B cell (primary cell): Measurements from ENCODE around the gene ZMIZ1. TPM values are rescaled to one million over a fixed set of nuclear protein-coding genes. Genes with fewer than 3 reads are reported as not detected.

ENCODE experiments used
- ATAC-seq: fragments of 200-7000 bp; cut with Tn5 transposase; one replicate; pipeline ENCODE4 v1.10.0; 2021; ENCODE audit warnings: low read depth, mild to moderate bottlenecking, moderate number of reproducible peaks, moderate library complexity
- CTCF ChIA-PET: fragments of 350-600 bp; sonication (Branson Sonifier 250); formaldehyde crosslinking; loops from one replicate; lab custom pipeline; 2021; ENCODE audit warnings: antibody characterized with exemption, inconsistent platforms; lab: Charles Lee
- POLR2A ChIA-PET: fragments of 350-600 bp; sonication (Branson Sonifier 250); formaldehyde crosslinking; loops from one replicate; lab custom pipeline; 2021; ENCODE audit warnings: antibody characterized with exemption; lab: Charles Lee
- DNase-seq: peaks from one replicate; pipeline ENCODE4 v3.0.0; 2013
- H2AFZ ChIP-seq: 2 replicates; pipeline ENCODE4 v1.6.1; 2012; ENCODE audit warnings: mild to moderate bottlenecking, low read depth, low read length; ENCODE audit not compliant: insufficient read depth, poor library complexity, severe bottlenecking
- H3K27ac ChIP-seq, 2 donors: 1 replicate in 1 of 2; 2 replicates in 1 of 2; pipeline ENCODE4 v1.5.1; 2012 to 2013; ENCODE audit warnings: low read length in 2 of 2, mild to moderate bottlenecking in 2 of 2, moderate library complexity in 1 of 2
- H3K27me3 ChIP-seq, 4 experiments: fragments of 200-600 bp in 1 of 4; sonication (generic) in 1 of 4; replicated peaks in 1 of 4; 1 replicate in 2 of 4; 2 replicates in 2 of 4; pipeline versions ENCODE4 v1.6.1 to v1.7.0; 2013 to 2016; ENCODE audit warnings: low read length in 3 of 4, mild to moderate bottlenecking in 2 of 4, mixed read lengths in 1 of 4, moderate library complexity in 1 of 4; ENCODE audit not compliant: insufficient read depth in 4 of 4, control insufficient read depth in 3 of 4; ENCODE audit errors: control extremely low read depth in 1 of 4
- H3K36me3 ChIP-seq, 2 experiments: replicated peaks in 1 of 2; 1 replicate in 1 of 2; 2 replicates in 1 of 2; pipeline versions ENCODE4 v1.6.1 to v1.7.1; 2013; ENCODE audit warnings: low read length in 1 of 2; ENCODE audit not compliant: insufficient read depth in 2 of 2, control insufficient read depth in 1 of 2; ENCODE audit errors: control extremely low read depth in 1 of 2, extremely low read depth in 1 of 2
- H3K4me1 ChIP-seq, 2 donors: fragments of 200-600 bp in 1 of 2; sonication (generic) in 1 of 2; 1 replicate in 1 of 2; 2 replicates in 1 of 2; pipeline versions ENCODE4 v1.5.1 to v1.6.1; 2013 to 2017; ENCODE audit warnings: low read length in 2 of 2; ENCODE audit not compliant: control insufficient read depth in 2 of 2, insufficient read depth in 2 of 2
- H3K4me2 ChIP-seq: replicated peaks from 2 replicates; pipeline ENCODE3; 2012; ENCODE audit warnings: mild to moderate bottlenecking, low read depth, low read length; ENCODE audit not compliant: poor library complexity, severe bottlenecking
- H3K4me3 ChIP-seq, 5 experiments: fragments of 200-600 bp in 1 of 5; sonication (generic) in 1 of 5; 1 replicate in 3 of 5; 2 replicates in 2 of 5; pipeline versions ENCODE4 v1.5.1 to v1.7.0; 2011 to 2016; ENCODE audit warnings: low read length in 4 of 5, mild to moderate bottlenecking in 4 of 5, low read depth in 2 of 5, control low read depth in 1 of 5, moderate library complexity in 1 of 5; ENCODE audit not compliant: insufficient read depth in 1 of 5; ENCODE audit errors: control extremely low read depth in 1 of 5, extremely low read depth in 1 of 5
- H3K79me2 ChIP-seq: fragments of 200-600 bp; sonication (generic); one replicate; pipeline ENCODE4 v1.6.0; 2016; ENCODE audit warnings: low read length; ENCODE audit not compliant: control insufficient read depth, insufficient read depth
- H3K9ac ChIP-seq: fragments of 200-600 bp; sonication (generic); 2 replicates; pipeline ENCODE4 v1.6.1; 2017; ENCODE audit warnings: mild to moderate bottlenecking, low read length, moderate library complexity
- H3K9me3 ChIP-seq, 3 donors: one replicate each; pipeline versions ENCODE4 v1.6.1 to v1.7.1; 2013; ENCODE audit warnings: low read length in 2 of 3; ENCODE audit not compliant: control insufficient read depth in 2 of 3, insufficient read depth in 1 of 3; ENCODE audit errors: control extremely low read depth in 1 of 3
- H4K20me1 ChIP-seq: 2 replicates; pipeline ENCODE4 v1.6.0; 2012; ENCODE audit warnings: mild to moderate bottlenecking, low read length; ENCODE audit not compliant: insufficient read depth, control insufficient read depth, poor library complexity, severe bottlenecking
- H3K27ac Mint-ChIP-seq: one replicate; pipeline ENCODE4 v1.8.0; 2021; ENCODE audit warnings: mixed read lengths
- H3K27me3 Mint-ChIP-seq: one replicate; pipeline ENCODE4 v1.8.0; 2021; ENCODE audit warnings: mixed read lengths
- H3K4me1 Mint-ChIP-seq: one replicate; pipeline ENCODE4 v1.8.0; 2021; ENCODE audit warnings: mixed read lengths
- H3K4me3 Mint-ChIP-seq: one replicate; pipeline ENCODE4 v1.8.0; 2021; ENCODE audit warnings: mixed read lengths
- H3K9me3 Mint-ChIP-seq: one replicate; pipeline ENCODE4 v1.8.0; 2022; ENCODE audit warnings: mixed read lengths; ENCODE audit not compliant: insufficient read depth
- CTCF ChIP-seq: fragments of 200-600 bp; IDR thresholded peaks from one replicate; pipeline ENCODE4 v1.8.0; 2022; ENCODE audit warnings: antibody characterized with exemption, mild to moderate bottlenecking
- EZH2 ChIP-seq: IDR thresholded peaks from 2 replicates; pipeline ENCODE4 v1.6.1; 2012; ENCODE audit warnings: borderline replicate concordance, low read depth, mild to moderate bottlenecking, moderate library complexity, low read length; ENCODE audit not compliant: insufficient read depth, poor library complexity, severe bottlenecking
- WGBS: methylation state at CpG from one replicate; pipeline ENCODE4 v1.1.5; 2013; ENCODE audit warnings: missing lambda C conversion rate; ENCODE audit not compliant: insufficient coverage; 5-methylcytosine and 5-hydroxymethylcytosine counted together
- intact Hi-C: fragments of 100-400 bp; cut with micrococcal nuclease; formaldehyde crosslinking; loops from one replicate; pipeline ENCODE4 v1.10.0; 2022
- polyA plus RNA-seq: library from polyadenylated mRNA; depleted of rRNA; stranded (reverse); fragments of >200 nt; gene quantifications from 2 replicates; pipeline ENCODE4 v1.2.3, GENCODE V29; 2012
- total RNA-seq, 2 donors: library from RNA; stranded (reverse); fragments of 120-200 nt in 1 of 2; gene quantifications; 1 replicate in 1 of 2; 2 replicates in 1 of 2; pipeline versions ENCODE4 v1.2.3 to v1.2.4, GENCODE V29; 2013 to 2022

Gene ZMIZ1
- total and polyA plus RNA-seq, 2 donors (not counting 1 experiment from before 2014, with no cell fraction given): 14.3 to 64.9 TPM

- ATAC-seq: no peak
Observed at GRCh38 chr10:79353726-79354125, 285.0 kb downstream of the ZMIZ1 start.

GRCh38 chr10:79354141-79354540 is 285.4 kb downstream of the ZMIZ1 start:
- H3K79me2 ChIP-seq: peaks cover 3% of the 10 kb centered on the region
- peak; percentile 43 for ATAC-seq
- TF ChIP-seq CTCF (no peak), EZH2 (no peak)
- no peaks in the 10 kb centered on the region for H3K9me3 ChIP-seq
- Mint-ChIP-seq H3K9me3 (no peaks in the 10 kb centered on the region), H3K4me3 (peak overlapping the region; percentile 11), H3K27ac (peak overlapping the region; percentile 34), H3K27me3 (no peaks in the 10 kb centered on the region), H3K4me1 (peaks cover 51% of the 10 kb centered on the region)
- peaks cover 23 to 38% of the 10 kb centered on the region in 2 donors for H3K4me1 ChIP-seq
- no peak overlapping the region for H2AFZ ChIP-seq
- H3K27ac ChIP-seq: peak overlapping the region; percentile 20 to 62
- no peaks in the 10 kb centered on the region for H3K27me3 ChIP-seq
- ChIA-PET CTCF (interaction anchor here (1.5 kb wide), 1 partner anchor 36 kb away, joined by 3 read pairs; no protein-coding TSS in a partner anchor), POLR2A (no interaction called here)
- intact Hi-C loops: no loop called here
- no peak for DNase-seq
- peak overlapping the region; percentile 34 for H3K4me2 ChIP-seq
- no peak overlapping the region for H3K4me3 ChIP-seq
- H3K9ac ChIP-seq: no peak overlapping the region
- WGBS: 11% methylated on average over 3 of the region's 3 CpGs
- H3K36me3 ChIP-seq: peaks cover 0 to 64% of the 10 kb centered on the region in 2 experiments
- H4K20me1 ChIP-seq: peaks cover 14% of the 10 kb centered on the region

More at GRCh38 chr10:79353726-79354125, 285.0 kb downstream of the ZMIZ1 start:
- no peak overlapping the region for H3K4me3 ChIP-seq
- Mint-ChIP-seq H3K4me1 (peaks cover 51% of the 10 kb centered on the region), H3K4me3 (no peak overlapping the region), H3K9me3 (no peaks in the 10 kb centered on the region), H3K27ac (peak overlapping the region; percentile 46), H3K27me3 (no peaks in the 10 kb centered on the region)
- H3K27ac ChIP-seq: peak overlapping the region in 1 of 2 donors; percentile 62
- peaks cover 0 to 68% of the 10 kb centered on the region in 2 experiments for H3K36me3 ChIP-seq
- POLR2A ChIA-PET: no interaction called here
- intact Hi-C loops: no loop called here
- peak overlapping the region; percentile 34 for H3K4me2 ChIP-seq
- H2AFZ ChIP-seq: no peak overlapping the region
- CTCF ChIA-PET: interaction anchor here (1.1 to 1.5 kb wide), 2 partner anchors 37 to 105 kb away, joined by 3 read pairs; no protein-coding TSS in a partner anchor
- no peak overlapping the region for H3K9ac ChIP-seq
- peaks cover 18% of the 10 kb centered on the region for H4K20me1 ChIP-seq
- peaks cover 23 to 38% of the 10 kb centered on the region in 2 donors for H3K4me1 ChIP-seq
- no peak for TF ChIP-seq EZH2
- TF ChIP-seq CTCF: no peak
- peaks cover 7% of the 10 kb centered on the region for H3K79me2 ChIP-seq
- no peaks in the 10 kb centered on the region for H3K27me3 ChIP-seq
- no peaks in the 10 kb centered on the region for H3K9me3 ChIP-seq
- over 99% methylated on average over 9 of the region's 11 CpGs for WGBS
- DNase-seq: no peak
